Osteoblast (primary cell): ENCODE measurements around the gene KCNJ14. TPM values are rescaled to one million over a fixed set of nuclear protein-coding genes. Genes with fewer than 3 reads are reported as not detected.

ENCODE experiments used
- DNase-seq: peaks from one replicate; pipeline ENCODE4 v3.0.0; 2011; ENCODE audit warnings: low spot score, mixed read lengths; ENCODE audit not compliant: insufficient read length; ENCODE audit errors: missing footprints
- H2AFZ ChIP-seq: 2 replicates; pipeline ENCODE4 v1.6.0; 2011; ENCODE audit warnings: mild to moderate bottlenecking, low read length
- H3K27ac ChIP-seq: 2 replicates; pipeline ENCODE4 v1.5.1; 2011; ENCODE audit warnings: mild to moderate bottlenecking, low read depth, low read length, moderate library complexity
- H3K27me3 ChIP-seq: 2 replicates; pipeline ENCODE4 v1.6.0; 2012; ENCODE audit warnings: mild to moderate bottlenecking, control low read depth, inconsistent platforms, low read length, moderate library complexity; ENCODE audit not compliant: insufficient read depth
- H3K36me3 ChIP-seq: 2 replicates; pipeline ENCODE4 v1.5.1; 2011; ENCODE audit warnings: mild to moderate bottlenecking, low read length, control low read depth, moderate library complexity; ENCODE audit not compliant: insufficient read depth
- H3K4me1 ChIP-seq: 2 replicates; pipeline ENCODE4 v1.5.1; 2011; ENCODE audit warnings: mild to moderate bottlenecking, low read length, control low read depth, moderate library complexity; ENCODE audit not compliant: insufficient read depth
- H3K4me2 ChIP-seq: 2 replicates; pipeline ENCODE4 v1.6.0; 2011; ENCODE audit warnings: mild to moderate bottlenecking, low read length; ENCODE audit not compliant: insufficient read depth
- H3K4me3 ChIP-seq: fragments of 200-600 bp; sonication (generic); 3 replicates; pipeline ENCODE4 v1.5.1; 2012; ENCODE audit warnings: mild to moderate bottlenecking, low read length, inconsistent platforms; ENCODE audit not compliant: insufficient read depth
- H3K79me2 ChIP-seq: 2 replicates; pipeline ENCODE4 v1.6.0; 2012; ENCODE audit warnings: mild to moderate bottlenecking, low read length, control low read depth, inconsistent platforms; ENCODE audit not compliant: insufficient read depth
- H3K9me3 ChIP-seq: 2 replicates; pipeline ENCODE4 v1.5.1; 2011; ENCODE audit warnings: low read depth, low read length, control low read depth
- H4K20me1 ChIP-seq: 2 replicates; pipeline ENCODE4 v1.6.0; 2012; ENCODE audit warnings: mild to moderate bottlenecking, low read length, control low read depth; ENCODE audit not compliant: insufficient read depth
- total RNA-seq: library from RNA; depleted of rRNA; stranded (reverse); fragments of >200 nt; gene quantifications from 2 replicates; pipeline ENCODE4 v1.2.3, GENCODE V29; 2012
- TF ChIP-seq, protein P1 (sequence below): IDR thresholded peaks from 2 replicates; pipeline ENCODE4 v1.5.1; 2011; ENCODE audit warnings: mild to moderate bottlenecking, low read depth, low read length, moderate library complexity; ENCODE audit errors: extremely low read depth

Gene KCNJ14
- total RNA-seq, 1 donor = 0.72 TPM

DNA sequence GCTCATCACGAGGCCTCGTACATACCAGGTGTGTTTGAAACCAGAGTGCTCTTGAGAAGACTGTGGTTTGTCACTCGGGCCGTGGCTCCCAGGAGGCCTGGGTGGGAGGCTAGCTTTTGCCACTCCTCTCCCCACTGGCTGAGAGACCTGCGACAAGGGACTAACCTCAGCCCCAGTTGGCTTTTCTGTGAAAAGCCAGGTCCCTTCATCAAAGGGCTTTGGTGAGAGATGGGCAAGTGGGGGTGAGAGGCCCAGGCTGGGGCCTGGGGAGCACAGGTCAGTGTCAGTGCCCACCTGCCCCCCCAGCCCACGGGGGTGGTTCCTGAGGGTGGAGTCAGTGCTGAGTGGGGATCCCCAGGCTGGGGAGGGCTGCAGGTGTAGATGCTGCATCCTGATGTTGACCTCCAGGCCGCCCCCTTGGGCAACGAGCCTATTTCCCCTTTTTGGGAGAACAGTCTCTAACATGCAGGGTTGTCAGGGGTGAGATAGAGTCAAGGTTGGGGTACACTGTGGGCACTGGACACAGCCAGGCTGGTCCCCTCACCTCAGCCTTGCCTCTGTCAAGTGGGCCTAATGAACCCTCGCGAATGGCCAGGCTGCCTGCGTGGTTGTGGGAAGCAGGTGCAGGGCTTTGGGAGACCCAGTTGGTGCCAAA lies 661 bp downstream of the KCNJ14 start:
- H2AFZ ChIP-seq = no peak overlapping the region
- H3K4me1 ChIP-seq = no peaks in the 10 kb centered on the region
- peaks cover 28% of the 10 kb centered on the region for H3K36me3 ChIP-seq
- H3K27ac ChIP-seq = no peak overlapping the region
- no peak overlapping the region for H3K4me2 ChIP-seq
- TF ChIP-seq, protein P1, sequence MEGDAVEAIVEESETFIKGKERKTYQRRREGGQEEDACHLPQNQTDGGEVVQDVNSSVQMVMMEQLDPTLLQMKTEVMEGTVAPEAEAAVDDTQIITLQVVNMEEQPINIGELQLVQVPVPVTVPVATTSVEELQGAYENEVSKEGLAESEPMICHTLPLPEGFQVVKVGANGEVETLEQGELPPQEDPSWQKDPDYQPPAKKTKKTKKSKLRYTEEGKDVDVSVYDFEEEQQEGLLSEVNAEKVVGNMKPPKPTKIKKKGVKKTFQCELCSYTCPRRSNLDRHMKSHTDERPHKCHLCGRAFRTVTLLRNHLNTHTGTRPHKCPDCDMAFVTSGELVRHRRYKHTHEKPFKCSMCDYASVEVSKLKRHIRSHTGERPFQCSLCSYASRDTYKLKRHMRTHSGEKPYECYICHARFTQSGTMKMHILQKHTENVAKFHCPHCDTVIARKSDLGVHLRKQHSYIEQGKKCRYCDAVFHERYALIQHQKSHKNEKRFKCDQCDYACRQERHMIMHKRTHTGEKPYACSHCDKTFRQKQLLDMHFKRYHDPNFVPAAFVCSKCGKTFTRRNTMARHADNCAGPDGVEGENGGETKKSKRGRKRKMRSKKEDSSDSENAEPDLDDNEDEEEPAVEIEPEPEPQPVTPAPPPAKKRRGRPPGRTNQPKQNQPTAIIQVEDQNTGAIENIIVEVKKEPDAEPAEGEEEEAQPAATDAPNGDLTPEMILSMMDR = no peak
- H3K79me2 ChIP-seq = peaks cover 12% of the 10 kb centered on the region
- no peaks in the 10 kb centered on the region for H3K9me3 ChIP-seq
- no peak overlapping the region for H3K4me3 ChIP-seq
- peaks cover 13% of the 10 kb centered on the region for H4K20me1 ChIP-seq
- H3K27me3 ChIP-seq = no peaks in the 10 kb centered on the region
- DNase-seq = peak; percentile 68

DNA sequence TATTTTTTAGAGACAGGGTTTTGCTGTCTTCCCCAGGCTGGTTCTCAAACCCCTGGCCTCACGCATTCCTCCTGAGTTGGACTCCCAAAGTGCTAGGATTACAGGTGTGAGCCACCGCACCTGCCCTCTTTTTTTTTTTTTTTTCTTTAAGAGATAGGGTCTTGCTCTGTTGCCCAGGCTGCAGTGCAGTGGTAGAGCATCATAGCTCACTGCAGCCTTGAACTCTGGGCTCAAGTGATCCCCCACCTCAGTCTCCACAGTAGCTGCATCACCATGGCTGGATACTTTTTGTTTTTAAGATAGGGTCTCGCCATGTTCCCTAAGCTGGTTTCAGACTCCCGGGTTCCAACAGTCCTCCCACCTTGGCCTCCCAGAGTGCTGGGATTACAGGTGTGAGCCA lies 1.5 kb downstream of the KCNJ14 start:
- H3K9me3 ChIP-seq = no peaks in the 10 kb centered on the region
- H3K27ac ChIP-seq = no peak overlapping the region
- no peak overlapping the region for H3K4me2 ChIP-seq
- TF ChIP-seq, protein P1 = no peak
- H3K36me3 ChIP-seq = peaks cover 25% of the 10 kb centered on the region
- no peaks in the 10 kb centered on the region for H3K27me3 ChIP-seq
- peaks cover 12% of the 10 kb centered on the region for H3K79me2 ChIP-seq
- H3K4me3 ChIP-seq = no peak overlapping the region
- peaks cover 13% of the 10 kb centered on the region for H4K20me1 ChIP-seq
- DNase-seq = no peak
- H2AFZ ChIP-seq = no peak overlapping the region
- H3K4me1 ChIP-seq = no peaks in the 10 kb centered on the region

DNA sequence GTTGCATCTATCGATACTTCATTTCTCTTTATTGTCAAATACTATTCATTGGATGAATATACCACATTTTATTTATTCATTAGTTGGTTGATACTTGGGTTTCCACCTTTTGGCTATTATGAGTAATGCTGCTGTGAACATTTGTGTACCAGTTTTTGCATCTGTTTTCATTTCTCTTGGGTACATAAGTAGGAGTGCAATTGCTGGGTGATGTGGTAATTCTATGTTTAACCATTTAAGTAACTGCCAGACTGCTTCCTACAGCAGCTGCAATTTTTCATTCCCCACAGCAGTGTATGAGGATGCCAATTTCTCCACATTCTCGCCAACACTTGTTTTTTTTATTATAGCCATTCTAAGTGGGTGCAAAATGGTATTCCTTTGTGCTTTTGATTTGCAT lies 2.6 kb downstream of the KCNJ14 start:
- Histone ChIP-seq H4K20me1 (peaks cover 13% of the 10 kb centered on the region), H3K27me3 (no peaks in the 10 kb centered on the region), H3K27ac (no peak overlapping the region), H3K4me1 (no peaks in the 10 kb centered on the region), H3K9me3 (no peaks in the 10 kb centered on the region), H3K4me2 (no peak overlapping the region), H3K36me3 (peaks cover 21% of the 10 kb centered on the region), H3K79me2 (peaks cover 12% of the 10 kb centered on the region), H2AFZ (no peak overlapping the region), H3K4me3 (no peak overlapping the region)
- DNase-seq = peak; percentile 37
- TF ChIP-seq, protein P1 = no peak

DNA sequence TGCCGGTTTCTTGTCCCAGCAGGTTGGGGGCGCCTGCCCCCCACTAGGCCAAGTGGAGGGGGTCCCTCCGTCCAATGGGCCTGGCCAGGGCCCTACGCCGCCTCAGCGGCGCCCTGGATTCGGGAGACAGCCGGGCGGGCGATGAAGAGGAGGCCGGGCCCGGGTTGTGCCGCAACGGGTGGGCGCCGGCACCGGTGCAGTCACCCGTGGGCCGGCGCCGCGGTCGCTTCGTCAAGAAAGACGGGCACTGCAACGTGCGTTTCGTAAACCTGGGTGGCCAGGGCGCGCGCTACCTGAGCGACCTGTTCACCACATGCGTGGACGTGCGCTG lies 6.2 kb downstream of the KCNJ14 start:
- no peaks in the 10 kb centered on the region for H3K79me2 ChIP-seq
- no peaks in the 10 kb centered on the region for H3K9me3 ChIP-seq
- peak; percentile 54 for DNase-seq
- H3K4me3 ChIP-seq = no peak overlapping the region
- peaks cover 10% of the 10 kb centered on the region for H3K36me3 ChIP-seq
- no peak overlapping the region for H3K4me2 ChIP-seq
- no peaks in the 10 kb centered on the region for H3K27me3 ChIP-seq
- H3K27ac ChIP-seq = no peak overlapping the region
- H2AFZ ChIP-seq = no peak overlapping the region
- no peaks in the 10 kb centered on the region for H4K20me1 ChIP-seq
- H3K4me1 ChIP-seq = peaks cover 3% of the 10 kb centered on the region
- TF ChIP-seq, protein P1 = no peak
